Measurements from ENCODE around the gene PRPF8.

PRPF8 gene

GRCh38 chr17:1627182-1627981 lies 57.3 kb downstream of the PRPF8 start:
- no peak for DNase-seq (ENCODE audit: low read depth in 2 of 2)

- DNase-seq (ENCODE audit: low read depth in 2 of 2), result no peak
Observed at GRCh38 chr17:1626333-1626732, 58.3 kb downstream of the PRPF8 start.

- DNase-seq (ENCODE audit: low read depth in 2 of 2), result no peak
Observed at GRCh38 chr17:1625581-1625980, 59.1 kb downstream of the PRPF8 start.

GRCh38 chr17:1625053-1625452 lies 59.6 kb downstream of the PRPF8 start:
- no peak for DNase-seq (ENCODE audit: low read depth in 2 of 2)

GRCh38 chr17:1624650-1625049 lies 60.0 kb downstream of the PRPF8 start:
- DNase-seq (ENCODE audit: low read depth in 2 of 2), result no peak

GRCh38 chr17:1623057-1623630 lies 61.5 kb downstream of the PRPF8 start:
- DNase-seq (ENCODE audit: low read depth in 2 of 2), result no peak

GRCh38 chr17:1621273-1621954 lies 63.3 kb downstream of the PRPF8 start:
- DNase-seq (ENCODE audit: low read depth in 2 of 2), result no peak

- no peak for DNase-seq (ENCODE audit: low read depth in 2 of 2)
Observed at GRCh38 chr17:1620486-1620885, 64.2 kb downstream of the PRPF8 start.

GRCh38 chr17:1617620-1618174 lies 67.0 kb downstream of the PRPF8 start:
- no peak for DNase-seq (ENCODE audit: low read depth in 2 of 2)

GRCh38 chr17:1616101-1616500 lies 68.6 kb downstream of the PRPF8 start:
- no peak for DNase-seq (ENCODE audit: low read depth in 2 of 2)

GRCh38 chr17:1612400-1612799 lies 72.3 kb downstream of the PRPF8 start:
- no peak for DNase-seq (ENCODE audit: low read depth in 2 of 2)

GRCh38 chr17:1611715-1612114 lies 73.0 kb downstream of the PRPF8 start:
- DNase-seq (ENCODE audit: low read depth in 2 of 2), result no peak

GRCh38 chr17:1608676-1609075 lies 76.0 kb downstream of the PRPF8 start:
- no peak for DNase-seq (ENCODE audit: low read depth in 2 of 2)

- no peak for DNase-seq (ENCODE audit: low read depth in 2 of 2)
Observed at GRCh38 chr17:1607971-1608320, 76.7 kb downstream of the PRPF8 start.

GRCh38 chr17:1606352-1606985 lies 78.2 kb downstream of the PRPF8 start:
- DNase-seq (ENCODE audit: low read depth in 2 of 2), result no peak

- DNase-seq (ENCODE audit: low read depth in 2 of 2), result no peak
Observed at GRCh38 chr17:1605681-1606351, 78.9 kb downstream of the PRPF8 start.

- no peak for DNase-seq (ENCODE audit: low read depth in 2 of 2)
Observed at GRCh38 chr17:1604831-1605528, 79.7 kb downstream of the PRPF8 start.

GRCh38 chr17:1601571-1601970 lies 83.1 kb downstream of the PRPF8 start:
- no peak for DNase-seq (ENCODE audit: low read depth in 2 of 2)
